OCI-LY7 (cell line): Measurements from ENCODE around the gene BTBD9. TPM values are rescaled to one million over a fixed set of nuclear protein-coding genes. Genes with fewer than 3 reads are reported as not detected.

Experiments used
- BruUV-seq: library from RNA; stranded (reverse); fragments of 400-500 nt; replicated peaks from 2 replicates; lab custom pipeline; 2021; lab: Mats Ljungman, UMichigan
- CTCF ChIA-PET: fragments of 300-600 bp; sonication (Branson Sonifier 250); formaldehyde crosslinking; loops from one replicate; lab custom pipeline; 2022; ENCODE audit warnings: antibody characterized with exemption; ENCODE audit not compliant: unreplicated experiment; lab: Charles Lee
- POLR2A ChIA-PET: fragments of 300-600 bp; sonication (Branson Sonifier 250); formaldehyde crosslinking; loops from one replicate; lab custom pipeline; 2022; ENCODE audit warnings: antibody characterized with exemption; lab: Charles Lee
- DNase-seq: peaks from one replicate; pipeline ENCODE4 v3.0.0-alpha.2; 2015; ENCODE audit warnings: low spot score
- H2AFZ ChIP-seq: fragments of 200-600 bp; sonication (generic), shearing (Covaris generic); 2 replicates; pipeline ENCODE4 v1.6.1; 2014; ENCODE audit warnings: mild to moderate bottlenecking, antibody characterized with exemption, low read length, moderate library complexity
- H3K27ac ChIP-seq: fragments of 200-600 bp; sonication (generic); 2 replicates; pipeline ENCODE4 v1.5.1; 2014; ENCODE audit warnings: mixed run types, low read depth, mild to moderate bottlenecking, moderate library complexity, low read length, inconsistent platforms; ENCODE audit not compliant: poor library complexity, severe bottlenecking
- H3K36me3 ChIP-seq: fragments of 200-600 bp; sonication (generic); 2 replicates; pipeline ENCODE4 v1.6.1; 2014; ENCODE audit warnings: mild to moderate bottlenecking, antibody characterized with exemption, low read length, moderate library complexity, mixed read lengths; ENCODE audit not compliant: insufficient read depth
- H3K4me1 ChIP-seq: fragments of 200-600 bp; sonication (generic); 2 replicates; pipeline ENCODE4 v1.5.1; 2014; ENCODE audit warnings: mild to moderate bottlenecking, low read length; ENCODE audit not compliant: insufficient read depth, poor library complexity, severe bottlenecking
- H3K4me2 ChIP-seq: fragments of 200-600 bp; sonication (generic); 2 replicates; pipeline ENCODE4 v1.6.1; 2014; ENCODE audit warnings: mild to moderate bottlenecking, low read length
- H3K4me3 ChIP-seq: fragments of 200-600 bp; sonication (generic); 2 replicates; pipeline ENCODE4 v1.5.1; 2014; ENCODE audit warnings: mild to moderate bottlenecking, low read depth, low read length; ENCODE audit not compliant: poor library complexity, severe bottlenecking
- H3K79me2 ChIP-seq: fragments of 200-600 bp; sonication (generic); 2 replicates; pipeline ENCODE4 v1.6.1; 2016; ENCODE audit warnings: low read depth, mild to moderate bottlenecking, low read length, moderate library complexity, mixed read lengths; ENCODE audit not compliant: insufficient read depth
- H3K9me2 ChIP-seq: fragments of 200-600 bp; sonication (generic); 2 replicates; pipeline ENCODE4 v1.6.1; 2016; ENCODE audit warnings: mild to moderate bottlenecking, low read length, mixed read lengths; ENCODE audit not compliant: insufficient read depth
- H3K9me3 ChIP-seq: fragments of 200-600 bp; sonication (generic); 2 replicates; pipeline ENCODE4 v1.6.1; 2014; ENCODE audit warnings: mild to moderate bottlenecking, mixed run types, low read length, mixed read lengths
- H4K20me1 ChIP-seq: fragments of 200-600 bp; sonication (generic); 2 replicates; pipeline ENCODE4 v1.6.1; 2014; ENCODE audit warnings: mild to moderate bottlenecking, antibody characterized with exemption, low read length, moderate library complexity, mixed read lengths; ENCODE audit not compliant: insufficient read depth
- CTCF ChIP-seq: fragments of 200-600 bp; sonication (generic); conservative IDR thresholded peaks from 2 replicates; pipeline ENCODE4 v1.5.1; 2014; ENCODE audit warnings: mild to moderate bottlenecking, antibody characterized with exemption, low read length, moderate library complexity, mixed read lengths
- EZH2phosphoT487 ChIP-seq: fragments of 200-600 bp; sonication (generic); IDR thresholded peaks from 2 replicates; pipeline ENCODE4 v1.6.1; 2018; ENCODE audit warnings: low read depth, borderline replicate concordance, mild to moderate bottlenecking, mixed run types, antibody characterized with exemption, low read length, moderate library complexity, mixed read lengths
- intact Hi-C: fragments of 100-400 bp; cut with micrococcal nuclease; formaldehyde crosslinking; loops from one replicate; pipeline ENCODE4 v1.10.0; 2022; ENCODE audit not compliant: unreplicated experiment
- total RNA-seq, 2 experiments: library from RNA; depleted of rRNA in 1 of 2; stranded (reverse); fragments of >200 nt in 1 of 2; shearing (Covaris generic) in 1 of 2; gene quantifications; 2 replicates each; pipeline ENCODE4 v1.2.3, GENCODE V29; 2014 to 2022

BTBD9 gene
- total RNA-seq, 2 experiments from 2014 or later, result 5.9 to 7.3 TPM

- DNase-seq, result no peak
- Histone ChIP-seq H3K4me1 (no peaks in the 10 kb centered on the region), H3K27ac (no peak overlapping the region), H3K36me3 (no peaks in the 10 kb centered on the region), H3K4me2 (no peak overlapping the region), H3K79me2 (no peaks in the 10 kb centered on the region), H4K20me1 (no peaks in the 10 kb centered on the region), H3K4me3 (no peak overlapping the region), H2AFZ (no peak overlapping the region), H3K9me3 (no peaks in the 10 kb centered on the region), H3K9me2 (no peaks in the 10 kb centered on the region)
- no TSS peak for BruUV-seq
- intact Hi-C loops, result no loop called here
- no peak for TF ChIP-seq CTCF
- no peak for TF ChIP-seq EZH2phosphoT487
- ChIA-PET POLR2A (no interaction called here), CTCF (no interaction called here)
Observed at GRCh38 chr6:38192011-38192410, 447.7 kb downstream of the BTBD9 start.

- POLR2A ChIA-PET, result no interaction called here
- Histone ChIP-seq H3K4me3 (no peak overlapping the region), H3K27ac (no peak overlapping the region), H3K36me3 (no peaks in the 10 kb centered on the region), H2AFZ (no peak overlapping the region), H3K4me2 (no peak overlapping the region), H3K79me2 (no peaks in the 10 kb centered on the region), H3K4me1 (no peaks in the 10 kb centered on the region), H3K9me3 (no peaks in the 10 kb centered on the region), H4K20me1 (no peaks in the 10 kb centered on the region), H3K9me2 (no peaks in the 10 kb centered on the region)
- intact Hi-C loops, result no loop called here
- TF ChIP-seq CTCF (no peak), EZH2phosphoT487 (no peak)
- BruUV-seq, result no TSS peak
- CTCF ChIA-PET, result no interaction called here
- DNase-seq, result no peak
Observed at GRCh38 chr6:38191418-38191817, 448.3 kb downstream of the BTBD9 start.

- H3K9me2 ChIP-seq, result no peaks in the 10 kb centered on the region
- no peaks in the 10 kb centered on the region for H3K9me3 ChIP-seq
- no peaks in the 10 kb centered on the region for H3K36me3 ChIP-seq
- BruUV-seq, result no TSS peak
- no peaks in the 10 kb centered on the region for H3K4me1 ChIP-seq
- H3K4me3 ChIP-seq, result no peak overlapping the region
- DNase-seq, result no peak
- H3K27ac ChIP-seq, result no peak overlapping the region
- H3K4me2 ChIP-seq, result no peak overlapping the region
- H3K79me2 ChIP-seq, result no peaks in the 10 kb centered on the region
- ChIA-PET POLR2A (no interaction called here), CTCF (no interaction called here)
- H4K20me1 ChIP-seq, result no peaks in the 10 kb centered on the region
- no peak overlapping the region for H2AFZ ChIP-seq
- intact Hi-C loops, result no loop called here
- TF ChIP-seq CTCF (no peak), EZH2phosphoT487 (no peak)
Observed at GRCh38 chr6:38188677-38189335, 450.9 kb downstream of the BTBD9 start.
